Measurements from ENCODE around the gene APOM.

The APOM gene

GRCh38 chr6:31643818-31644454 is 11.8 kb upstream of the APOM start:
- Histone ChIP-seq H3K4me2 (ENCODE audit: low read length) (no peak overlapping the region), H3K79me2 (ENCODE audit: control insufficient read depth, low read length) (peaks cover 6% of the 10 kb centered on the region), H3K4me1 (ENCODE audit: control insufficient read depth, low read length) (no peaks in the 10 kb centered on the region), H3K27me3 (ENCODE audit: control insufficient read depth, low read length) (no peaks in the 10 kb centered on the region), H3K4me3 (ENCODE audit: low read length) (no peak overlapping the region), H3F3A (ENCODE audit: control insufficient read depth, insufficient read depth) (peaks cover 14% of the 10 kb centered on the region; the same call in 1 of the 2 replicates), H3K9me3 (ENCODE audit: control insufficient read depth, insufficient read depth, low read length) (no peaks in the 10 kb centered on the region), H3K36me3 (ENCODE audit: control insufficient read depth, low read length) (peaks cover 89% of the 10 kb centered on the region), H3K27ac (ENCODE audit: low read depth, low read length) (no peak overlapping the region), H3K9me2 (replicated peaks; ENCODE audit: control insufficient read depth, low read length) (no peaks in the 10 kb centered on the region), H4K20me1 (ENCODE audit: control insufficient read depth, insufficient read depth, low read depth, low read length) (no peaks in the 10 kb centered on the region)
- TF ChIP-seq, protein P1, sequence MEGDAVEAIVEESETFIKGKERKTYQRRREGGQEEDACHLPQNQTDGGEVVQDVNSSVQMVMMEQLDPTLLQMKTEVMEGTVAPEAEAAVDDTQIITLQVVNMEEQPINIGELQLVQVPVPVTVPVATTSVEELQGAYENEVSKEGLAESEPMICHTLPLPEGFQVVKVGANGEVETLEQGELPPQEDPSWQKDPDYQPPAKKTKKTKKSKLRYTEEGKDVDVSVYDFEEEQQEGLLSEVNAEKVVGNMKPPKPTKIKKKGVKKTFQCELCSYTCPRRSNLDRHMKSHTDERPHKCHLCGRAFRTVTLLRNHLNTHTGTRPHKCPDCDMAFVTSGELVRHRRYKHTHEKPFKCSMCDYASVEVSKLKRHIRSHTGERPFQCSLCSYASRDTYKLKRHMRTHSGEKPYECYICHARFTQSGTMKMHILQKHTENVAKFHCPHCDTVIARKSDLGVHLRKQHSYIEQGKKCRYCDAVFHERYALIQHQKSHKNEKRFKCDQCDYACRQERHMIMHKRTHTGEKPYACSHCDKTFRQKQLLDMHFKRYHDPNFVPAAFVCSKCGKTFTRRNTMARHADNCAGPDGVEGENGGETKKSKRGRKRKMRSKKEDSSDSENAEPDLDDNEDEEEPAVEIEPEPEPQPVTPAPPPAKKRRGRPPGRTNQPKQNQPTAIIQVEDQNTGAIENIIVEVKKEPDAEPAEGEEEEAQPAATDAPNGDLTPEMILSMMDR (IDR thresholded peaks at IDR 0.05; ENCODE audit: low read depth, low read length, poor library complexity, severe bottlenecking), result no peak
- no peak for TF ChIP-seq EZH2phosphoT487 (IDR thresholded peaks at IDR 0.05; ENCODE audit: borderline replicate concordance, low read length)

DNA sequence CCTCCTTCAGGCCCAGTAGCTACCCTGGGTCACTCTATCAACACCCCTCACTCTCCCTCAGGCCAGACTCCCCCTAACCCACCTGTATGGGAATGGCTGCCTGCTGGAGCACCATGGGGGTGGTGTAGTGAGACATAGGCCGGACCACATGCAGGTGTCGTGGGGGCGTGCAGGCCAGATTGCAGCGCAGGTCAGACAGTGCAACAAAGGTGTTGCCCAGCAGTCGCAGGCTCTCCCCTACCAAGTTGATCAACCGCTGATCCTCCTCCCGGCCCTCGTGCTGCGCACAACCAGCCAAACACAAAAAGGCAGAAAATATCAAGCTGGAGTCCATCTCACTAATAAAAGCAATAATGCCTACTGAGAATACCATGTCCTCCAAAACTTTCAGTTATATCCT is 10.4 kb upstream of the APOM start:
- H3K36me3 ChIP-seq (ENCODE audit: control insufficient read depth, low read length), result peaks cover 87% of the 10 kb centered on the region
- H3K79me2 ChIP-seq (ENCODE audit: control insufficient read depth, low read length), result peaks cover 20% of the 10 kb centered on the region
- no peak overlapping the region for H3K4me2 ChIP-seq (ENCODE audit: low read length)
- H3K4me3 ChIP-seq (ENCODE audit: low read length), result no peak overlapping the region
- H3K27me3 ChIP-seq (ENCODE audit: control insufficient read depth, low read length), result no peaks in the 10 kb centered on the region
- H3K9me2 ChIP-seq (replicated peaks; ENCODE audit: control insufficient read depth, low read length), result no peaks in the 10 kb centered on the region
- no peak overlapping the region for H3K27ac ChIP-seq (ENCODE audit: low read depth, low read length)
- H3K9me3 ChIP-seq (ENCODE audit: control insufficient read depth, insufficient read depth, low read length), result no peaks in the 10 kb centered on the region
- no peaks in the 10 kb centered on the region for H3K4me1 ChIP-seq (ENCODE audit: control insufficient read depth, low read length)
- H4K20me1 ChIP-seq (ENCODE audit: control insufficient read depth, insufficient read depth, low read depth, low read length), result no peaks in the 10 kb centered on the region
- TF ChIP-seq, protein P1 (IDR thresholded peaks at IDR 0.05; ENCODE audit: low read depth, low read length, poor library complexity, severe bottlenecking), result no peak
- TF ChIP-seq EZH2phosphoT487 (IDR thresholded peaks at IDR 0.05; ENCODE audit: borderline replicate concordance, low read length), result no peak
- H3F3A ChIP-seq (ENCODE audit: control insufficient read depth, insufficient read depth), result 0 out of 2 replicates have a peak, but pooled peaks cover 4% of the 10 kb centered on the region

GRCh38 chr6:31651602-31652191 is 4.0 kb upstream of the APOM start:
- Histone ChIP-seq H3K9me3 (ENCODE audit: control insufficient read depth, insufficient read depth, low read length) (no peaks in the 10 kb centered on the region), H3K27ac (ENCODE audit: low read depth, low read length) (peak overlapping the region; percentile 82), H3K4me3 (ENCODE audit: low read length) (peak overlapping the region; percentile 83), H3K27me3 (ENCODE audit: control insufficient read depth, low read length) (no peaks in the 10 kb centered on the region), H3K4me1 (ENCODE audit: control insufficient read depth, low read length) (peaks cover 15% of the 10 kb centered on the region), H4K20me1 (ENCODE audit: control insufficient read depth, insufficient read depth, low read depth, low read length) (no peaks in the 10 kb centered on the region), H3K79me2 (ENCODE audit: control insufficient read depth, low read length) (peaks cover 51% of the 10 kb centered on the region), H3F3A (ENCODE audit: control insufficient read depth, insufficient read depth) (peaks cover 6% of the 10 kb centered on the region), H3K36me3 (ENCODE audit: control insufficient read depth, low read length) (peaks cover 46% of the 10 kb centered on the region), H3K9me2 (replicated peaks; ENCODE audit: control insufficient read depth, low read length) (no peaks in the 10 kb centered on the region), H3K4me2 (ENCODE audit: low read length) (peak overlapping the region; percentile 84)
- no peak for TF ChIP-seq EZH2phosphoT487 (IDR thresholded peaks at IDR 0.05; ENCODE audit: borderline replicate concordance, low read length)
- TF ChIP-seq, protein P1 (IDR thresholded peaks at IDR 0.05; ENCODE audit: low read depth, low read length, poor library complexity, severe bottlenecking), result no peak

Data from DOHH2 (cell line).